C4-2B (cell line): Measurements from ENCODE around the gene SLC7A6.

Experiments used
- H3K27ac ChIP-seq: fragments of 450-650 bp; 2 replicates; pipeline ENCODE4 v1.5.1; 2017
- ZFX ChIP-seq: fragments of 450-650 bp; IDR thresholded peaks from 2 replicates; pipeline ENCODE4 v1.6.1; 2017
- TF ChIP-seq, protein P1 (sequence below): fragments of 450-650 bp; conservative IDR thresholded peaks from 2 replicates; pipeline ENCODE4 v1.5.1; 2017; ENCODE audit warnings: mild to moderate bottlenecking

The SLC7A6 gene

DNA sequence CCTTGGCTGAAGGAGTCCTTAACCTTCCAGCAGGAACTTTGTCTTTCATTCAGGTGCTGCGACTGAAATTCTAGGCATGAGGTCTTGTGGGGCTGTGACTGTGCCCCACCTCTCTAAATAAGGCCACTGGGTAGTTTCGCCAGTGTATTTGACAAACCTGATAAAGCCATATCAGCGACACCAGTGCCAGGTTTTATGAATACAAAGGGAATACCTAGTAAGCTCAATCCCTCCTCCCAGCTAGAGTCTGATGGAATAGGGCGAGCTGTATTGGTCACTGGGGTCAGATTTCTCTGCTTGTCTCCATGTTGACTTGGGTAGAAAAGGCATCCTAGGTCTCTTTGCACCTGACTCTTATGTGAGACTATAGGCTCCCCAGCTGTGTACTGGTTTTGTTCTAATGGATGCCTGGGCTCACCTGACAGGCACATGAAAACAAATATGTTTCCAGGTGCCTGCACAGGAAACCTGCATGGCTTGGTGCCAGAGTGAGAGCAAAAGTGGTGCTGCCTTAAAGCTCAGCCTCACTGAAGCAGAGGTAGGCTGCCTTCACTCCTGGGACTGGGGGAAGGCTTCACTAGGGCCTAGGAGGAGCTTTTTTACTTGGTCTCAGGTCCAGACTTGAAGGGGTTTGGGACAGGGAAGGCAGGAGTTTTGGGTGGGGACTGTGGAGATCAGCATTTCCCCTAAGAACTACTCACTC lies 8.3 kb downstream of the SLC7A6 start:
- TF ChIP-seq, protein P1, sequence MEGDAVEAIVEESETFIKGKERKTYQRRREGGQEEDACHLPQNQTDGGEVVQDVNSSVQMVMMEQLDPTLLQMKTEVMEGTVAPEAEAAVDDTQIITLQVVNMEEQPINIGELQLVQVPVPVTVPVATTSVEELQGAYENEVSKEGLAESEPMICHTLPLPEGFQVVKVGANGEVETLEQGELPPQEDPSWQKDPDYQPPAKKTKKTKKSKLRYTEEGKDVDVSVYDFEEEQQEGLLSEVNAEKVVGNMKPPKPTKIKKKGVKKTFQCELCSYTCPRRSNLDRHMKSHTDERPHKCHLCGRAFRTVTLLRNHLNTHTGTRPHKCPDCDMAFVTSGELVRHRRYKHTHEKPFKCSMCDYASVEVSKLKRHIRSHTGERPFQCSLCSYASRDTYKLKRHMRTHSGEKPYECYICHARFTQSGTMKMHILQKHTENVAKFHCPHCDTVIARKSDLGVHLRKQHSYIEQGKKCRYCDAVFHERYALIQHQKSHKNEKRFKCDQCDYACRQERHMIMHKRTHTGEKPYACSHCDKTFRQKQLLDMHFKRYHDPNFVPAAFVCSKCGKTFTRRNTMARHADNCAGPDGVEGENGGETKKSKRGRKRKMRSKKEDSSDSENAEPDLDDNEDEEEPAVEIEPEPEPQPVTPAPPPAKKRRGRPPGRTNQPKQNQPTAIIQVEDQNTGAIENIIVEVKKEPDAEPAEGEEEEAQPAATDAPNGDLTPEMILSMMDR: no peak
- TF ChIP-seq ZFX: no peak

DNA sequence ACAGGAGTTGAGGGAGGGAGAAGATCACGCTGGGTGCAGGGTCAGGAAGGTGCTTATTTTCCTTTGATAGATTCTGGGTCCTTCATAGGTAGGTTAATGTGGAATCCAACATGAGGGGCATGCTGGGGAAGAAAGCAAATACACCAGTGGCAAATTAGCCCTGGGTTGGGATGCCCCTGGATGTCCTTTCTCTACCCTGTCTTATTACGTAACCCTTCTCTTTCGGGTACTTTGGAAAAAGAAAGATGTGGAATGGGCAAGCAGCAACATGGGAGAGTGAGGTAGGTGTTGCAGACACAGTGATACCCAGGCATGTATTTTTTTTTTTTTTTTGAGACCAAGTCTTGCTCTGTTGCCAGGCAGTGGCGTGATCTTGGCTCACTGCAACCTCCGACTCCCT lies 9.1 kb downstream of the SLC7A6 start:
- no peak overlapping the region for H3K27ac ChIP-seq
- TF ChIP-seq, protein P1: no peak
- no peak for TF ChIP-seq ZFX

More for the DNA sequence above, 8.3 kb downstream of the SLC7A6 start:
- no peak overlapping the region for H3K27ac ChIP-seq

GRCh38 chr16:68273896-68274295 lies 9.6 kb downstream of the SLC7A6 start:
- H3K27ac ChIP-seq: no peak overlapping the region
- TF ChIP-seq, protein P1: no peak
- no peak for TF ChIP-seq ZFX

DNA sequence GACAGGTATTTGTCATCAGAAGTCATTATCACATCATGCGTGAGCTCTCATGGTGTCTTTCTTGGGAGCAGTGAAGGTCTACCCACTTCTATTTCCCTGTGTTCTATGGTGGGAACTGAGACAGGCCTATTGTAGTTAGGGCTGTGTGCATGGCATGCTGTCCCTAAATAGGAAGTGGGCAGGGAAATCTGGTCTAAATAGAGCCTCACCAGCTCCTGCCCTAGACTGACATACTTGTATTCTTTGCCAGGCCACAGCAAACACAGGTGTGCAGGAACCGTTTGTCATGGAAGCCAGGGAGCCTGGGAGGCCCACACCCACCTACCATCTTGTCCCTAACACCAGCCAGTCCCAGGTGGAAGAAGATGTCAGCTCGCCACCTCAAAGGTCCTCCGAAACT lies 10.1 kb downstream of the SLC7A6 start:
- no peak overlapping the region for H3K27ac ChIP-seq
- TF ChIP-seq, protein P1: no peak

DNA sequence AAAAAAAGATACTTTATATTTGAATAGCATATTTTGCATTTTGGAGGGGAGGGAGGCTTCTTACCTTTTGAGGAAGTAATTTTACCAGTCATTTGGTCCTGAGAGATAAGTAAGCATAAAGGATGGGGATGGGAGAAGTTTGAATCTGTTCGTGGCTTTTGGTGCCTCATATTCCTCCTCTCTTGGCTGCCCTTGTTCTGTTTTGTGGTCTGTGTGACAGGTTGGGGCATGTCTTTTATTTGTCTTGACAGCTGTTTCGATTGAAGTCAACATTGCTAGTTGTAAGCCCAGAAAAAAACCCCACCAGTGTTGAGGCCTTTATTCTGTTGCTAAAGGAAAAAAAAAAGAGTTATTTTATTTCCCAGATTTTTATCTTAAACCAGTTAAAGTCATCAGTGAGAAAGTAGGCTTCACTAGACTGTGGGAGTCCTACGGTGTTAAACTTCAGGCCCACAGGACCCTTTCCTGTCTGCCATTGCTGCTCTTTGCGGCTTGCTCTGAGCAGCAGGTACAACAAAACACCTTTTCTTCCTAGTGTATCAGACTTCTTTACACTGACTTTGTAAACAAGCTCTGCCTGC lies 11.4 kb downstream of the SLC7A6 start:
- TF ChIP-seq, protein P1: no peak
- TF ChIP-seq ZFX: no peak
- no peak overlapping the region for H3K27ac ChIP-seq

GRCh38 chr16:68276223-68276622 lies 11.9 kb downstream of the SLC7A6 start:
- no peak overlapping the region for H3K27ac ChIP-seq
- TF ChIP-seq, protein P1: no peak
- no peak for TF ChIP-seq ZFX

- H3K27ac ChIP-seq: no peak overlapping the region
- no peak for TF ChIP-seq ZFX
- TF ChIP-seq, protein P1: no peak
These were observed 15.6 kb downstream of the SLC7A6 start for GRCh38 chr16:68279726-68280558.
